ENCODE measurements around the gene PRKCE.
"Not testable (repeated sequence)": the region's sequence is repeated elsewhere in the genome, so short reads cannot be mapped to it uniquely, and the experiment has no call there.

Gene PRKCE

DNA sequence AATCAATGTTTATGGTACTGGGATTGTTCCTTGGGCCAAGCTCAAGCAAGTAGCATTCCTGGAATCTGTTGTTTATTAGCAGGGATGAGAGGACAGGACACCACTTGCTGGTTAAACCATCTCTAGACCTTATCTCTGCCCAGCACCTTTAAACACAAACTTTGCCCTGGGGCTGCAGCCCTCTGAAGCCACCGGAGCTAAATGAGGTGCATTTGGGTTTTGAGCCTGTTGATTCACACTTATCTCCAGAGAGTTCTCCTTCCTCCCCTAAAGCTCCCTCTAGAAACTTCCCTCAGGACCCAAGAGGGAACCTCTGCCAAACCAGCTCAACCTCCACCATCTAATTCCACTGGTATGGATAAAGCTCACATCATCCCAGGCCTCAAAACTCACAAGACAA lies 551.0 kb downstream of the PRKCE start:
- no peak overlapping the region for H2BK5ac ChIP-seq (ENCODE audit: low read length)

DNA sequence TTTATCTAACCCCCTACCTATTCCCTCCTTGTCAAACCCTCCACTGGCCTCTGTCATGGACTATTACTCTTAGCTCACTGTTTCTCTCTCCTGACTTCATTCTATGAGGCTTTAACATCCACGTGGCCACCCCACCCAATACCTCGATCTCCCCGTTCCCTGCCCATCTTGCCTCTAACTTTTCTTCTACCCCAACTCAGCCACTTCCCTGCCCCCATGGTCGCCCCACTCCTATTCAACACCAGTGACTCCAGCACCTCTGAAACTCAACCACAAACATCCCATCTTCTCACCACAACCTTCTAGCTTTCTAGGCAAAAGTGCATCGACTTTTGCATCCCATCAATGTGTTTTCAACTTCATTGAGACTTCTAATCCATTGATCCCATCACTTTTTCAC lies 551.5 kb downstream of the PRKCE start:
- Histone ChIP-seq H3K4me3 (ENCODE audit: low read length) (no peak overlapping the region), H2BK15ac (replicated peaks; ENCODE audit: low read depth) (no peak overlapping the region), H3K36me3 (ENCODE audit: control insufficient read depth, insufficient read depth, low read length) (no peaks in the 10 kb centered on the region), H3K79me1 (ENCODE audit: low read length) (no peaks in the 10 kb centered on the region), H2BK120ac (ENCODE audit: low read depth, low read length) (no peak overlapping the region), H3K4me1 (ENCODE audit: control insufficient read depth, low read depth, low read length) (no peaks in the 10 kb centered on the region), H3K4me2 (ENCODE audit: low read length) (no peak overlapping the region), H3K27ac (ENCODE audit: low read depth, low read length) (no peak overlapping the region), H4K8ac (ENCODE audit: low read depth, low read length) (no peak overlapping the region), H3K18ac (ENCODE audit: low read length) (no peak overlapping the region), H3K4ac (ENCODE audit: low read depth, low read length) (no peak overlapping the region), H2BK5ac (ENCODE audit: low read length) (no peak overlapping the region), H3K27me3 (ENCODE audit: insufficient read depth, low read length, poor library complexity) (no peaks in the 10 kb centered on the region), H3K56ac (ENCODE audit: low read length) (no peak overlapping the region), H3K79me2 (ENCODE audit: control insufficient read depth, insufficient read depth, low read length) (no peaks in the 10 kb centered on the region), H3K9ac (ENCODE audit: low read length) (no peak overlapping the region), H4K5ac (ENCODE audit: low read length) (no peak overlapping the region), H2AK5ac (ENCODE audit: low read length) (no peak overlapping the region), H3K23ac (ENCODE audit: low read length) (no peak overlapping the region)
- whole genome bisulfite sequencing (ENCODE audit: extremely low coverage, insufficient coverage, low lambda C conversion rate) = no CpG with 5 or more reads among the region's 5 CpGs
- DNase-seq = no peak

More for the DNA sequence above, 551.0 kb downstream of the PRKCE start:
- Histone ChIP-seq H3K27ac (ENCODE audit: low read depth, low read length) (no peak overlapping the region), H3K4me1 (ENCODE audit: control insufficient read depth, low read depth, low read length) (no peaks in the 10 kb centered on the region), H3K18ac (ENCODE audit: low read length) (no peak overlapping the region), H3K27me3 (ENCODE audit: insufficient read depth, low read length, poor library complexity) (no peaks in the 10 kb centered on the region), H3K79me2 (ENCODE audit: control insufficient read depth, insufficient read depth, low read length) (no peaks in the 10 kb centered on the region), H3K36me3 (ENCODE audit: control insufficient read depth, insufficient read depth, low read length) (no peaks in the 10 kb centered on the region), H3K4me3 (ENCODE audit: low read length) (no peak overlapping the region), H3K23ac (ENCODE audit: low read length) (no peak overlapping the region), H2BK120ac (ENCODE audit: low read depth, low read length) (no peak overlapping the region), H3K9ac (ENCODE audit: low read length) (no peak overlapping the region), H2AK5ac (ENCODE audit: low read length) (no peak overlapping the region), H2BK15ac (replicated peaks; ENCODE audit: low read depth) (no peak overlapping the region), H4K8ac (ENCODE audit: low read depth, low read length) (no peak overlapping the region), H4K5ac (ENCODE audit: low read length) (no peak overlapping the region), H3K56ac (ENCODE audit: low read length) (no peak overlapping the region), H3K79me1 (ENCODE audit: low read length) (no peaks in the 10 kb centered on the region), H3K4me2 (ENCODE audit: low read length) (no peak overlapping the region), H3K4ac (ENCODE audit: low read depth, low read length) (no peak overlapping the region)
- WGBS (ENCODE audit: extremely low coverage, insufficient coverage, low lambda C conversion rate) = no CpG with 5 or more reads among the region's 1 CpG
- no peak for DNase-seq

DNA sequence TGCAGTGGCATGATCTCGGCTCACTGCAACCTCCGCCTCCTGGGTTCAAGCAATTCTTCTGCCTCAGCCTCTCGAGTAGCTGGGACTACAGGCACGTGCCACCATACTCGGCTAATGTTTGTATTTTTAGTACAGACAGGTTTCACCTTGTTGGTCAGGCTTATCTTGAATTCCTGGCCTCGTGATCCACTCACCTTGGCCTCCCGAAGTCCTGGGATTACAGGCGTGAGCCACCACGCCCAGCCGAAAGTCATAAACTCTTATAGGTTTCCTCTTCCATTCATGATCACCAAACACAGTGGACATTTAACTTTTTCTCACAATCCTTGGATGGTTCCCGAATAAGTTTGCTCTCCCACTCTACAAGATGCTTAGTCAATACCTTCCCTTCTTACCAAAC lies 552.2 kb downstream of the PRKCE start:
- H3K4ac ChIP-seq (ENCODE audit: low read depth, low read length); H2BK15ac ChIP-seq (replicated peaks; ENCODE audit: low read depth); H3K27me3 ChIP-seq (ENCODE audit: insufficient read depth, low read length, poor library complexity); H3K18ac ChIP-seq (ENCODE audit: low read length); H4K5ac ChIP-seq (ENCODE audit: low read length); H3K36me3 ChIP-seq (ENCODE audit: control insufficient read depth, insufficient read depth, low read length); H3K56ac ChIP-seq (ENCODE audit: low read length); H2BK5ac ChIP-seq (ENCODE audit: low read length); H3K27ac ChIP-seq (ENCODE audit: low read depth, low read length); H2BK120ac ChIP-seq (ENCODE audit: low read depth, low read length); H3K4me3 ChIP-seq (ENCODE audit: low read length); H3K79me1 ChIP-seq (ENCODE audit: low read length); H3K4me2 ChIP-seq (ENCODE audit: low read length); H2AK5ac ChIP-seq (ENCODE audit: low read length); DNase-seq; H3K4me1 ChIP-seq (ENCODE audit: control insufficient read depth, low read depth, low read length); H3K23ac ChIP-seq (ENCODE audit: low read length); H3K79me2 ChIP-seq (ENCODE audit: control insufficient read depth, insufficient read depth, low read length); H3K9ac ChIP-seq (ENCODE audit: low read length); H4K8ac ChIP-seq (ENCODE audit: low read depth, low read length): not testable (repeated sequence)
- no CpG with 5 or more reads among the region's 11 CpGs for WGBS (ENCODE audit: extremely low coverage, insufficient coverage, low lambda C conversion rate)

DNA sequence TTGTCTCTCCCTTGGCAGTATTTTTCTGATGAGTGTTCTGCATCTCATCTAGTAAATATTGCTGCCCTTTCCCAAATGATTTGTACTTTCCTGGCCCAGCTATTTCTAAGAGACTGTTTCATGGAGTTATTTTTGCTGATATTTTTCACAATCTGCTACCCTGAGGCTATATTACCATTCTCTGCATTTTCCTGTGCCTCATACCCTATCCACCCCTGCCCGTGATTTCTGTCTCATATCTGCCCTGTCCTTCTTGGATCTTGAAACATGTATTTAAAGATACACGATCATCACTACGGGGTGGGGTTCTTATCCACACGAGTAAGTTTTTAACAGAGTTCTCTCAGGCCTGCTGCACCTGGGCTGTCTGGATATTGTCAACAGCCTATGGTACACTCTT lies 556.1 kb downstream of the PRKCE start:
- H3K56ac ChIP-seq (ENCODE audit: low read length) = no peak overlapping the region
- no peak overlapping the region for H3K4ac ChIP-seq (ENCODE audit: low read depth, low read length)
- H3K9ac ChIP-seq (ENCODE audit: low read length) = no peak overlapping the region
- H3K4me2 ChIP-seq (ENCODE audit: low read length) = no peak overlapping the region
- no peak overlapping the region for H3K4me3 ChIP-seq (ENCODE audit: low read length)
- no peak overlapping the region for H2BK5ac ChIP-seq (ENCODE audit: low read length)
- no CpG with 5 or more reads among the region's 4 CpGs for WGBS (ENCODE audit: extremely low coverage, insufficient coverage, low lambda C conversion rate)
- no peak overlapping the region for H2BK120ac ChIP-seq (ENCODE audit: low read depth, low read length)
- no peaks in the 10 kb centered on the region for H3K36me3 ChIP-seq (ENCODE audit: control insufficient read depth, insufficient read depth, low read length)
- no peaks in the 10 kb centered on the region for H3K79me2 ChIP-seq (ENCODE audit: control insufficient read depth, insufficient read depth, low read length)
- no peak overlapping the region for H2AK5ac ChIP-seq (ENCODE audit: low read length)
- H3K27ac ChIP-seq (ENCODE audit: low read depth, low read length) = no peak overlapping the region
- H4K5ac ChIP-seq (ENCODE audit: low read length) = no peak overlapping the region
- H4K8ac ChIP-seq (ENCODE audit: low read depth, low read length) = no peak overlapping the region
- H3K27me3 ChIP-seq (ENCODE audit: insufficient read depth, low read length, poor library complexity) = no peaks in the 10 kb centered on the region
- no peak overlapping the region for H3K18ac ChIP-seq (ENCODE audit: low read length)
- DNase-seq = no peak
- H3K79me1 ChIP-seq (ENCODE audit: low read length) = no peaks in the 10 kb centered on the region
- H3K4me1 ChIP-seq (ENCODE audit: control insufficient read depth, low read depth, low read length) = no peaks in the 10 kb centered on the region
- H3K23ac ChIP-seq (ENCODE audit: low read length) = no peak overlapping the region
- H2BK15ac ChIP-seq (replicated peaks; ENCODE audit: low read depth) = no peak overlapping the region

DNA sequence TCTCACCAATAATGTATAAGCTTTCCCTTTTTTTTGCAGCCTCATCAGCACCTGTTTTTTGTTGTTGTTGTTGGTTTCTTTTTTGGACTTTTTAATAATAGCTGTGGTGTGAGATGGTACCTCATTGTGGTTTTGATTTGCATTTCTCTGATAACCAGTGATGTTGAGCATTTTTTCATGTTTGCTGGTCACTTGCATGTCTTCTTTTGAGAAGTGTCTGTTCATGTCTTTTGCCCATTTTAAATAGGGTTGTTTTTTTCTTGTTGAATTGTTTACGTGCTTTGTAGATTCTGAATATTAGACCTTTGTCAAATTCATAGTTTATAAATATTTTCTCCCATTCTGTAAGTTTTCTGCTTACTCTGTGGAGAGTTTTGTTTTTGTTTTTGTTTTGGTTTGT lies 557.3 kb downstream of the PRKCE start:
- Histone ChIP-seq H3K79me2 (ENCODE audit: control insufficient read depth, insufficient read depth, low read length) (no peaks in the 10 kb centered on the region), H4K5ac (ENCODE audit: low read length) (no peak overlapping the region), H3K4me1 (ENCODE audit: control insufficient read depth, low read depth, low read length) (no peaks in the 10 kb centered on the region), H2BK15ac (replicated peaks; ENCODE audit: low read depth) (no peak overlapping the region), H3K4me2 (ENCODE audit: low read length) (no peak overlapping the region), H3K18ac (ENCODE audit: low read length) (no peak overlapping the region), H3K36me3 (ENCODE audit: control insufficient read depth, insufficient read depth, low read length) (no peaks in the 10 kb centered on the region), H3K27me3 (ENCODE audit: insufficient read depth, low read length, poor library complexity) (no peaks in the 10 kb centered on the region), H2AK5ac (ENCODE audit: low read length) (no peak overlapping the region), H3K4ac (ENCODE audit: low read depth, low read length) (no peak overlapping the region), H3K9ac (ENCODE audit: low read length) (no peak overlapping the region), H3K79me1 (ENCODE audit: low read length) (no peaks in the 10 kb centered on the region), H2BK5ac (ENCODE audit: low read length) (no peak overlapping the region), H3K27ac (ENCODE audit: low read depth, low read length) (no peak overlapping the region), H4K8ac (ENCODE audit: low read depth, low read length) (no peak overlapping the region), H3K4me3 (ENCODE audit: low read length) (no peak overlapping the region), H2BK120ac (ENCODE audit: low read depth, low read length) (no peak overlapping the region), H3K56ac (ENCODE audit: low read length) (no peak overlapping the region), H3K23ac (ENCODE audit: low read length) (no peak overlapping the region)
- WGBS (ENCODE audit: extremely low coverage, insufficient coverage, low lambda C conversion rate) = no CpG with 5 or more reads among the region's 1 CpG
- no peak for DNase-seq

DNA sequence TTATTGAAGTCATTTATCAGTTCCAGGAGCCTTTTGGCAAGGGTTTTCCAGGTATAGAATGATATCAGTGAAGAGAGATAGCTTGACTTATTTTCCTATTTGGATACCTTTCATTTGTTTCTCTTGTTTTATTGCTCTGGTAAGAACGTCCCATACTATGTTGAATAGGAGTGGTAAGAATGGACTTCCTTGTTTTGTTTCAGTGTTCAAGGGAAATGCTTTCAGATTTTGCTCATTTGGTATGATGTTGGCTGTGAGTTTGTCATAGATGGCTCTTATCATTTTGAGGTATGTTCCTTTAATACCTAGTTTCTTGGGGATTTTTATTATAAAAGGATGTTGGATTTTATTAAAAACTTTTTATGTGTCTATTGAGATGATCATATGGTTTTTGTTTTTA lies 558.6 kb downstream of the PRKCE start:
- Histone ChIP-seq H2BK5ac (ENCODE audit: low read length) (no peak overlapping the region), H3K36me3 (ENCODE audit: control insufficient read depth, insufficient read depth, low read length) (no peaks in the 10 kb centered on the region), H2BK120ac (ENCODE audit: low read depth, low read length) (no peak overlapping the region), H3K79me2 (ENCODE audit: control insufficient read depth, insufficient read depth, low read length) (no peaks in the 10 kb centered on the region), H3K4me2 (ENCODE audit: low read length) (no peak overlapping the region), H3K4me1 (ENCODE audit: control insufficient read depth, low read depth, low read length) (no peaks in the 10 kb centered on the region), H3K56ac (ENCODE audit: low read length) (no peak overlapping the region), H3K27ac (ENCODE audit: low read depth, low read length) (no peak overlapping the region), H3K4ac (ENCODE audit: low read depth, low read length) (no peak overlapping the region), H3K27me3 (ENCODE audit: insufficient read depth, low read length, poor library complexity) (no peaks in the 10 kb centered on the region), H4K8ac (ENCODE audit: low read depth, low read length) (no peak overlapping the region), H3K9ac (ENCODE audit: low read length) (no peak overlapping the region), H3K18ac (ENCODE audit: low read length) (no peak overlapping the region), H2BK15ac (replicated peaks; ENCODE audit: low read depth) (no peak overlapping the region), H3K23ac (ENCODE audit: low read length) (no peak overlapping the region), H3K4me3 (ENCODE audit: low read length) (no peak overlapping the region), H2AK5ac (ENCODE audit: low read length) (no peak overlapping the region), H4K5ac (ENCODE audit: low read length) (no peak overlapping the region), H3K79me1 (ENCODE audit: low read length) (no peaks in the 10 kb centered on the region)
- no CpG with 5 or more reads among the region's 1 CpG for WGBS (ENCODE audit: extremely low coverage, insufficient coverage, low lambda C conversion rate)
- no peak for DNase-seq
